ENCODE results near the gene GIPC3. TPM values are rescaled to one million over a fixed set of nuclear protein-coding genes. Genes with fewer than 3 reads are reported as not detected.

Gene GIPC3, protein sequence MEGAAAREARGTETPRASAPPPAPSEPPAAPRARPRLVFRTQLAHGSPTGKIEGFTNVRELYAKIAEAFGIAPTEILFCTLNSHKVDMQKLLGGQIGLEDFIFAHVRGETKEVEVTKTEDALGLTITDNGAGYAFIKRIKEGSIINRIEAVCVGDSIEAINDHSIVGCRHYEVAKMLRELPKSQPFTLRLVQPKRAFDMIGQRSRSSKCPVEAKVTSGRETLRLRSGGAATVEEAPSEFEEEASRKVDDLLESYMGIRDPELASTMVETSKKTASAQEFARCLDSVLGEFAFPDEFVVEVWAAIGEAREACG
- total RNA-seq: under 0.01 TPM in 2 replicates

DNA sequence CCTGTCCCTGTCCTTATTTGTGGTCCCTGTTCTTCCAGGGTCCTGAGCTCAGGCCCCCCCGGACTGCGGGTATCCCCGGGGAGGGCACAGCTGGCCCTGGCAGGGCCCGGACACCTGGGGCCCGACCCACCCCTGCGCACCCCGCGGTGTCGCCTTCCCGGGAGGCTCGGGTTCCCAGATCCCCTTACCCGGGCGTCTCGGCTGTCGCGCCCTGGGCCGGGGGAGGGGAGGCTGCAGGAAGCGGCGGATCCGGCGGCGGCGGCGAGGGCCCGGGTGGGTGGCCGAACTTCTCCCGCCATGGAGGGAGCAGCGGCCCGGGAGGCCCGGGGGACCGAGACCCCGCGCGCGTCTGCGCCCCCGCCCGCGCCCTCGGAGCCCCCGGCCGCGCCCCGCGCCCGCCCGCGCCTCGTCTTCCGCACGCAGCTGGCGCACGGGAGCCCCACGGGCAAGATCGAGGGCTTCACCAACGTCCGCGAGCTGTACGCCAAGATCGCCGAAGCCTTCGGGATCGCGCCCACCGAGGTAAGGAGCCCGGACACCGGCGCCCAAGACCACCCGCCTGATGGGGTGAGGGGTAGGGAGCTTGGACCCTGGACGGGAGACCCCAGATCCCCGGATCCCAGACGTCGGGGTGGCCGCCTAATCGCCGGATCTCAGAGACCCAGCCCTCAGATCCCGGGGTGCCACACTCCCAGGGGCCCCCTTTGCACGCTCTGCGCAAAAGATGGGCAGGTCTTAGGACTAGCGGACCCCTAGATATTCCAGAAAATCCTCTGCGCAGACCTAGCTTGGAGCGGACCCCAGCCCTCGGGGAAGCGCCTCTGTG, at the start of gene GIPC3:
Gene GIPC3, plus strand, starts transcription at position 178 of the 826 bp plus-strand sequence. Its CDS starts 120 bp downstream, at position 298.

DNA sequence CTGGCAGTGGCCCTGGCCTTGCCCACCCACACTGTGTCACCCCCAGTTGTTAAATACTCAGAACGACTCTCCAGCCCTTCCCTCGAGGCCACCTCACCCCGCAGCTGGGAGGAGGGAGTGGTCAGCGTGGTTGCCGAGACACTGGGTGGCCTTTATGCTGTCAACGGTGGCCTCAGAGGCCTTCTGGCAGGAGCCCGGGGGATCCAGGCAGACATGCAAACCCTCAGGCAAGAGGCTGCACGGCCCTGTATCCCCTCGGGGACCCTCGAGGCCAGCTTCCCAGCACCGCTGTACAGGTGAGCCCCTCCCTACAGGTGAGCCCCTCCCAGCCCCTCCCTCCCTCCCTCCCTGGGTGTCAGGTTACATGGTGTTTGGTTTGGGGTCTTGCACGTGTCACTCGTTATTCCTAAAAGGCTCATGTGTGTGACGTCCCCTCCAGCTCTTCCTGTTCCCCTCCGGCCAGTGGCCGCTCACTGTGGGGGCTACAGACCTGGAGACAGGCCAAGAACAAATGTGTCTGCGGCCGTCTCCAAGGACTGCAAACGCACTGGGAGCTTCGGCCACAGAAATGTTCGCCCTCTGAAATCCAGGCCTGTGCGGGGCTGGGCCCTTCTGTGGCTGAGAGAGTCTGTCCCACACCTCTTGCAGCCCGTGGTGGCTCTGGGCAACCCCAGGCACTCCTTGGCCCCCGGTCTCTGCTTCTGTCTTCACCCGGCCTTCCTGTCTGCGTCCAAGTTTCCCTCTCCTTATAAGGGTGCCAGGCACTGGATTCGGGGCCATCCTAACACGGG, 46.1 kb upstream of the GIPC3 start, which contains the start of gene TEKTIP1:
Gene TEKTIP1, plus strand, starts transcription at position 210 of the 791 bp plus-strand sequence. Its CDS starts 4 bp downstream, at position 214.

DNA sequence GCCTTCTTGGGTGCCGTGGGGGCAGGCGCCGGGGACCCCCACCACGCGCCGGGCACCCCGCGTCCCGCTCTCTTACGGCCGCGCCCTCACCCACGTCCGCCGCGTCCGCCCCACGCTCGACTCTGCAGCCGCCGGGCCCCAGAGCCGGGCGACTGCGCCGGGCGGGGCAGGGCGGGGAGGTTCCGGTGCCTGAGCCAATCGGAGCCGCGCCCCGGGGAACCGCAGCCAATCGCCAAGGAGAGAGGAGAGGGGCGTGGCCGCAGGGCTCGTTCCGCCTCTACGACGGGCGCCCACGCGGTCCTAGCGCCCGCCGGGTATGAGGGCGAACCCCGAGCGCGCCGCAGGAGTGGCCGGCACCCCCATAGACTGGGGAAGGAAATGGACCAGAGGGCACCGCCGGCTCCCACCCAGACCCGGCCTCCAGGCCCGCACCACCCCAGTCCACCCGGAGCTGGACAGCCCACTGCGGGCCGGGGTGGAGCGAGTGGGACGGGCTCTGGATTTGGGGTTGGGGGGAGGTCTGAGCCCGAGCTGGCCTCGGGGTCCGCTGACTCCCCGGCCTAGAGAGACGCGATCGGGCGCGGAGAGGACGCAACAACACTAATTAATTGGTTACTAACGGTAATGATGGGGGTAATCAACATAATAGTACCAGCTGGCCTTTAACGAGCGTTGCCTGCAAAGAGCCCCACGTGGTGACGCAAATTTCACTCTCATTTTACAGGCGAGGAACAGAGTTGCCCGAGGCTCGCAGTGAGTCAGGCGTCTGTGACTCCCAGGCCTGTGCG, 27.6 kb upstream of the GIPC3 start, which contains the start of gene MFSD12:
Gene MFSD12, minus strand, starts transcription at position 126 of the 788 bp plus-strand sequence. CDS start 183 bp downstream, outside the sequence.

DNA sequence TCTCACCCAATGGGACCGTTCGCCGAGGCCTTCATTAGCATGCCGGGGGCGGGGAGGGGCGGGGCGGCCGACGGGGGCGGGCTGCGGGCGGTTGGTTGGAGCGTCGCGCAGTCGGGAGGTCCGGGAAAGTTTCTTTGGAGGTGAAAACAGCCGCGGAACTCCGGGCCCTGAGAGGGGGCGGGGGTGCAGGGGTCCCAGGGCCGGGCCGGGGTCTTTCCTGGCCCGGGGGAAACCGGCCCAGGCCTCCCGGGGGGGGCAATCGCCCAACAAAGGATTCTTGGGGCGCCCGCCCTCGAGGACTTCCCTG, 12.5 kb upstream of the GIPC3 start, which contains the start of gene HMG20B:
Gene HMG20B, plus strand, starts transcription at position 90 of the 307 bp plus-strand sequence. CDS start 366 bp downstream, outside the sequence.

DNA sequence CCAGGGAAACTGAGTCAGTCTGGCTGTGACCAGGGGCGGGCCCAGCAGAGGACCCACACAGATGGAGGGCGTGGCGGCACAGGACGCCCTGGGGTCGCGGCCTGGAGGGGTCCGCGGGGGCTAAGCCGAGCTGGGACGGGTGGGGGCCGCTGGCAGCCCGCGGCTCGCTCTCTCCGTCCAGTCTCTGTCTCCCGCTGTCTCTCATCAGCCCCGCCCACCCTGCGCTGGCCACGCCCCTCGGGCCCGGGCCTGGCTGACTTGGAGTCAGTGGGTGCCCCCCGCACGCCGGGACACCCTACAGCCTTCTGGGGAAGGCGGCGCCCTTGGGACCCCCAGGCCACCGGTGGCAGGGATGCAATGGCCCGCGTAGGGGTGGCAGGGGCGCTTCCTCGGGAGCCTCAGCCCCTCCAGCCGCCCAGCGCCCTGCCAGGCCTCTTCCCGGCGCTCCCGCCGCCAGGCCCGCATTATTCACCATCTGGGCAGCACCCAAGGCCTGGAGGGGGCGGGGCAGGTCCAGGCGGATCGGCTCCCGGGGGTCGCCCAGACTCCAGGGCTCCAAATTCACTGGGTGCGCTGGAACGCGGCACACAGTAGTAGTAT, 21.5 kb downstream of the GIPC3 start, which contains the start of gene TBXA2R:
Gene TBXA2R, minus strand, starts transcription at position 186 of the 600 bp plus-strand sequence. CDS start 6,241 bp downstream, outside the sequence.

DNA sequence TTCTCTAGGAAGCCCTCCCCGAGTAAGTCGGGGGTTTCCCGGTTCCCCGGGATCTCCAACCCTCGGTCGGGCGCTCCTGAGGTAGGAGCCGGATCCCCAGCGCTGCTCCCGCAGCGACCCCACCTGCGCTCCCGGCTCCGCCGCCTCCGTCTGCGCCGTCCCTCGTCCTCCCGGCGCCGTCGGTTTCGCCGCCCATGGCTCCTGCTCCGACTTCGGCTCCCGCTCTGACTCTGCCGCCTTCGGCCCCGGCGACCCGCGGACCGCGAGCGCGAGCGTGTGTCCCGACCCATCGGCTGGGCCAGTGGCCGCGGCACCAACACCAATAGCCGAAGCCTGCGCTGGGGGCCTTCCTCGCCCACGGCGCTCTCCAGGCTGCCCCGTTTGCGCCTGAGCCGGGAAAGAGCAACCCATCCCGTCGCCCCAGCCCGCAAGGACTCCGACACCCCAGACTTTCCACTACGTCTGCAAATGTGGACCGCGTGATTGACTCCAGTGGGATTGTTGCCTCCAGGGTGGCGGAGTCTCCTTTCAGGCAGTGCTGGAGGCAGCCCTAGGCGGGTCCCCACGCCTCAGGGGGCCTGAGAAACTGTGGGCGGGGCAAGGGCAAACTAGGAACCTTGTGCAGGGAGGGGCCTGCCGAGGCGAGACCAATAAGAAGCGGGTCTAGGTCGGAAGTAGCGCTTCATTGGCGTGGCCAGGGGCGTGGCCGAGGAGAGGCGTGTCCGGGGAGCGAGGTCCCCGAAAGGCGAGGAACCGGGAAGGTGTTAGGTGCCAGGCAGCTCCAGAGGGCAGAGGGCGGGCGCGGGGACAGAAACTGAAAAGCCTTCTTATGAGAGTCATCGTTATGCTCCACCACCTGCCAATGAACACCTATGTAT, 41.4 kb downstream of the GIPC3 start, which contains the start of gene CACTIN:
Gene CACTIN, minus strand, starts transcription at position 318 of the 878 bp plus-strand sequence. Its CDS starts 28 bp downstream, at position 290.

Small RNAs within 50 kb of the gene (small RNA-seq; reads per million reads assigned to genes)
- not detected for gene AC005786.1

Other genes starting within 250 kb of the GIPC3 start
- gene NFIC, start 218.9 kb upstream of the GIPC3 start, total RNA-seq: 66.3 and 76.4 TPM in 2 replicates
- not detected in 2 replicates for gene SMIM24, start 105.0 kb upstream of the GIPC3 start, total RNA-seq
- not detected in 2 replicates for gene SMIM44, start 102.0 kb upstream of the GIPC3 start, total RNA-seq
- gene DOHH, start 84.8 kb upstream of the GIPC3 start, total RNA-seq: 7.3 and 9.6 TPM in 2 replicates
- gene FZR1, start 79.2 kb upstream of the GIPC3 start, total RNA-seq: 44.6 and 45.6 TPM in 2 replicates
- not detected in 2 replicates for gene TEKTIP1, start 46.3 kb upstream of the GIPC3 start, total RNA-seq
- gene MFSD12, start 27.9 kb upstream of the GIPC3 start, total RNA-seq: 82.7 and 86.6 TPM in 2 replicates
- gene HMG20B, start 12.5 kb upstream of the GIPC3 start, total RNA-seq: 73.5 and 85.2 TPM in 2 replicates
- 0.73 and 1.8 TPM in 2 replicates for gene TBXA2R, start 21.4 kb downstream of the GIPC3 start, total RNA-seq
- gene CACTIN, start 41.3 kb downstream of the GIPC3 start, total RNA-seq: 21.7 and 26.4 TPM in 2 replicates
- 21.7 and 24.0 TPM in 2 replicates for gene PIP5K1C, start 115.0 kb downstream of the GIPC3 start, total RNA-seq
- not detected in 2 replicates for gene TJP3, start 122.9 kb downstream of the GIPC3 start, total RNA-seq
- 15.1 and 23.1 TPM in 2 replicates for gene APBA3, start 176.2 kb downstream of the GIPC3 start, total RNA-seq
- gene MRPL54, start 177.2 kb downstream of the GIPC3 start, total RNA-seq: 35.3 and 38.3 TPM in 2 replicates
- not detected in 2 replicates for gene RAX2, start 186.8 kb downstream of the GIPC3 start, total RNA-seq
- gene MATK, start 200.9 kb downstream of the GIPC3 start, total RNA-seq: under 0.01 and 0.98 TPM in 2 replicates

All from subcutaneous preadipocyte (primary cell).